Measurements from ENCODE around the gene PLEKHA1.

The PLEKHA1 gene

DNA sequence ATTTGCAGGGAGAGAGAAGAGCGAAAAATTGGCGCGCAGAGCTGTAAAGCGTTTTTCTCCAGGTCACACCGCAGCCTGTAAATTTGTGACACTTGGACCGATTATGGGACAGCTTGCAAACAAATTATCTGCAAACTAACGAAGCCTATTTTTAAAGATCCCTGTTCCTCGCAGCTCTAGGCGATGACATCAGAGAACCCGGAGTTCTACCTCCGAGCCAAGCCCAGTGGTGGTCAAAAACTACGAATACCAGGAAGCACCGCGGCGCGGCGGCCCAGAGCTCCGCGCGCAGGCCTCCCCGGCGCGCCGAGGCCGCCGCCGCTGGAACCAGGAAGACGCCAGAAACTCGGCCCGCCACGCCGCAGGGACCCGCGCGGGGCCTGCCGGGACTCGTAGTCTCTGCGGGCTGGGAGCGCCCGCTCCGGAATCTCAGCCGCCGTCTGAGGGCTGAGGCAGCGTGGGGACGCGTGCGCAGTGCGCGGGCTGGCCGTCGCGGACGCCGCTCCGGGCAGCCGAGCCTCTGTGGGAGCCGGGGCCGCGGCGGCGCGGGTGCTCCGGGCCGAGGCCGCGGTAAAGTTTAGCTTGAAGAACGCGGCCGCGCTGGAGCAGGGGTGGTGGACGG is at the start of gene PLEKHA1:
Gene PLEKHA1, plus strand, starts transcription at position 472 of the 622 bp plus-strand sequence. CDS start 18,493 bp downstream, outside the sequence.
- DNase-seq = peak; percentile 55 to 98 (median 92)

DNA sequence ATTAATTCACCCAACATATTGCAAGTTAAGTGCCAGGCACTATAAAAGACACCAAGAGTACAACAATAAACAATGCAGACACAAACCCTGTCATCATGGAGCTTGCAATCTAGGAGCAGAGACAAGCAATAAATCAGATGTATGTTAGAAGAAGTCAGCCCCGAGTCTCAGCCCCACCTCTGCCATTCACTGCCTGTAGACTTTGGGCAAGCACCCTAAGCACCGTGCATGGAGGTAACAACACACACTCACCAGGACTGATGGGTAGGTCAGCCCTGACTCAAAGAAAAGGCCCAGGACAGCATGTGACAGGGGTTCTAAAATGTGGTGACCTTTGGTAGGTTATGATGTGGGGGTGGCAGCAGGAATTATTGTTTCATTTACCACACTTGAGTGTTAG is 49.3 kb upstream of the PLEKHA1 start:
- DNase-seq = no peak

DNA sequence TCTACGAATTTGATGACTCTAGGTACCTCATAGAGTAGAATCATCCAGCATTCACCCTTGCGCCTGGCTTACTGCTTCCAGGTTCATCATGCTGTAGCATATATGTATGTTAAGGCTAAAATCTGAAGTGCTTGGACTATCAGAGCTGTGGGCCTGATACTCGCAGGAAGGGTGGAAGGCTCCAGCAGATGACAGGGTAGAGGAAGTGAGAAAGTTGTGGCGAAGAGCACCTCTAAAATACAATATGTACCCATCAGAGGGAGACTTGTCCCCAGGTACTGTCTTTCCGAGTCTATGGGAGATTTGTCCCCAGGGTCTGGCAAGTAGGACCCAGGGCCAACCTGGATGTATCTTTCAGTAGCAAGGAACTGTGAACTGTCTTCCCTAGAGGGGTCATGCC is 48.1 kb upstream of the PLEKHA1 start:
- no peak for DNase-seq

DNA sequence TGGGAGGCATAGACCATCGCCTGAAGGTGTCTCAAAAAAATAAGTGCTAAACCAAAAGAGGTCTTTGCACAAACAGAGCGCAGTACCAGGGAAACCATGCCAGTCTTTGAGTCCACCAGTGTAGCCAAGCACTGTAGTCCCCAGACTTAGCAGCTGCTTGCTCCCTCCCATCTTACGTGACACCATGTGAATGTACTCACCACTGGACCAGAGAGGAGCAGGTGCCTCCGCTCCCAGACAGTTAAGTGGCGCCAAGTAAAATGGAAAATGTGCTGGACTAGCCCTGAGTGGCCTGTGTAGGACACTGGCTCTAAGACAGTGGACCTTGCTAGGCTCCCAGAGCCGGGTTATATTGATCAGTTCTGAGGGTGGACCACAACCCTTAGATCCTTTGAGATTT is 47.7 kb upstream of the PLEKHA1 start:
- DNase-seq = no peak

DNA sequence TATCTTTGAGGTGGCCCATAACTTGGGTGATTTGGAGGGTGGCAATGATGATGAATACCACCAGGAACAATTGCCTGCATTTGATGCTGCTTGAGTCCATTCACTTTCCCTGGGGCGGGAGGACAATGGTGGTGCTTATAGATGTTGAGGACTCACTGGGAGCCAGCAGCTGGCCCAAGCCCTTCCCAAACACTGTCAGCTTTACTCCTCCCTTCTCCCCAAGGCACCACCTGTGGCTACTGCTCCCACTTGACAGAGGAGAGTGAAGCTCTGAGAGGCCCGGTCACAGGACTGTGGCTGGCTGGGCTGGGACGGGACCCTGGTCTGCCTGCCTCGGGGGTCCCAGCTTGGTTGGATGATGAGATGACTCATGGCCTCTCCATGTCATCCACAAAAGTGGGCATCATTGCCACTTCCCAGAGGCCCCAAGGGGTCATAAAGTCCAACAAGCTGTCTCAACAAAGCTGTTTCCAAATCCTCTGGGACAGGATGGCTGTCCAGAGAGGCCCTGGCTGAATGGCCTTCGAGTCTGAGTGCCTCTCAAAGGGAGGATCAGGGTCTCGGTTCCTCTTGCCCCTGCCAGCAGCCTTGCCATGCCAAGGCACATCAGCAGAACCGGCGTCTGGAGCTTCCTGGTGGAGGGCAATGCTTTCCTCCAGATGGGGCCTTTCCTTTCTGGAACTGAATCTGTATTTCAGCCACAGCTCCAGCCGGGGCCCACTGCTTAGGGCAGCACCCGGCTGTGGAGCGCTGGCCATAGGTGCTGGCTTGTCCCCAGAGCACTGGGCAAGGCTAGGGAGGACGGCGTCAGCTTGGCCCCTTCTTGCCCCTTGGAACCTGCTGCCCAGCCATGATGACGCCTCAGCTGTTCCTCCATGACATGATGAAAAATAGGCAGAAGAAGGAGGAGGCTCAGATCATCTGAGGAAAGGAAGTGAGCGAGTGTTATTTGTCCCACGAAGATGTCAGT is 47.0 kb upstream of the PLEKHA1 start:
- DNase-seq = no peak

DNA sequence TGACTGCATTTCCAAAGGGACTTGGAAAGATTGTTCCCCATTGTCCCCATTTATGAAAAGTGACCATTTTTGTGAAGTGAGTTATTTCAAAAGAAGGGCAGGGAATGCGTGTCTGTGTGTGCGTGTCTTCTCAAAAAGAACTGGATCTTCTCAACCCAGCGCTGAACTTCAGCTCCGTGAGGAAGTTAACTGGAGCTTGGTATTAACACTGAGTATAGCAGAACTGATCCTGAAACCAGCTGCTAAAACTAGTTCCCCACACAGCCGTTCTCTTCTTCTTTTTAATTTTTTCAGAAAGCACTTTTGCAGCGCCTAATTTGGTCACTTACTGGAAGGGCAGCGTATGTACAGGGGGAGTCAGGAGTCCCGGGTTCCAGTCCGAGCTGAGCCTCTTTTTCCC is 45.8 kb upstream of the PLEKHA1 start:
- peak in 1 of 51 donors; percentile 14 for DNase-seq

DNA sequence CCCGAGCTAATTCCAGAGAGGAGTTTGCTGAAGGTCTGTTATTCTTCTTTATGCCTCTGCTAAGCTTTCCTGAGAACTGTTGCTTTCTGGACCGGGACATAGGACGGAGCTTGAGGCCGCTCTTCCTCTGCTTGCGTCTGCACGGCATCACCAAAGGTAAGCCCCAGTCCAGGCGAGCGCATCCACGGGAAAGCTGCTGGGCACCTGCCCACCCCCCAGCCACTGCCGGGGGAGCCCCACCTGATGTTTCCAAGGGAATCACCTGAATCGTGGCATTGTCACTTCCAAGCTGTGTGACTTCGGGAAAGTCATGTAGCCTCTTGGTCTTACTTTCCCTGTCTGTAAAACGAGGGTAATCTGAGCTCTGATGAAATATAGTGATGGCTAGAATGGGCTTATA is 45.1 kb upstream of the PLEKHA1 start:
- no peak for DNase-seq

DNA sequence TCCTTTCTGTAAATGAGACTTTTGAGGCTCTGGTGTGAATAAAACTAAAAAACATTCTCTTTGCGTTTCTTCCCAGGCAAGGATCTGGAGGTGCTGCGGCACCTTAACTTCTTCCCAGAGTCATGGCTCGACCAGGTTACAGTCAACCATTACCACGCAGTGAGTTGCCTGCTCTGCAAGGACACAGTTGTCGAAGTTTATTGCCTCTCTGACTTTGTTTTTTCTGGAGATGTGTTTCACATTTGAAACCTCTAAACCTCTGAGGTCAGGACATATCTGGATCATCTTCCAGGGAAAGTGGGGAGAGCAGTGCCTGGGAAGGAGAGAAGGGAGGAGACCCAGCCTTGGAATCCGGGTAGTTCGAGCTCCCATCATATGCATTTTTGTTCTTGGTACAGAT is 43.4 kb upstream of the PLEKHA1 start:
- no peak for DNase-seq

DNA sequence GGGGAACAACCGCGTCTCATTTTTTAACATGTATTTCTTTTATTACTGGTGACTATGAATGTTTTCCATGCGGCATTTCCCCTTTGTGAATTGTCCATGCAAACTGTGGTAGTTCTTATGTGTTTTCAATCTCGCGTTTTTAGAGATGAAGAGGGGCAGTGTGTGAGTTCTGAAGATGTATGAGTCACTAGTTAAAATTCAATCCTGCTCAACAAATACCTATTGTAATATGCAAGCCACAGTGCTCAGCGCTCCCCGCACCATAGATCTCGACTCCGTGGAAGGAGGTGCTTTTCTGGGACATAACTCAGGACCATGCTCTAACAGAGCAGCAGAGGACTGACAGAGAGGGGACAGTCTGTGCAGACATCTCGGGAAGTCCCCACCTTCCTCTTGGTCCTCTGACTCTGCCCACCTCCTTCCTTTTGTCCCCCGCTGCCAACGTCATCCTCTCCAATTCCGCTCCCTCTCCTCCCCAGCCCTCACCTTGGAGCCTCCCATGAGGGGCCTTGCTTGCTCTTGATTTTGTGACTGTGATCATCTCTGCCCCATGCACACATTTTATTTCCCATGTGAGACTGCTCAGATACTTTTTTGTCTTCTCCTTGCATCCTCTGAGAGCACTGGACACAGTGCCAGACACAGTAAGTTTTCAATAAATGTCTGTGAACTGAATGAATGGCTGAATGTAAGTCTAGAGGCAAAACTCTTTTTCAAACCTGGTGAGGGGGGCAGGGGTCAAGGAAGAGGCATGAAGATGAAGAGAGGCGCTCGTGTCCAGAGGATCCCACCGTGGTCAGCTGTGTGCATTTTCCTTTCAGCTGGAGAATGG is 42.7 kb upstream of the PLEKHA1 start:
- peak in 26 of 51 donors; percentile 7 to 79 (median 33) for DNase-seq

DNA sequence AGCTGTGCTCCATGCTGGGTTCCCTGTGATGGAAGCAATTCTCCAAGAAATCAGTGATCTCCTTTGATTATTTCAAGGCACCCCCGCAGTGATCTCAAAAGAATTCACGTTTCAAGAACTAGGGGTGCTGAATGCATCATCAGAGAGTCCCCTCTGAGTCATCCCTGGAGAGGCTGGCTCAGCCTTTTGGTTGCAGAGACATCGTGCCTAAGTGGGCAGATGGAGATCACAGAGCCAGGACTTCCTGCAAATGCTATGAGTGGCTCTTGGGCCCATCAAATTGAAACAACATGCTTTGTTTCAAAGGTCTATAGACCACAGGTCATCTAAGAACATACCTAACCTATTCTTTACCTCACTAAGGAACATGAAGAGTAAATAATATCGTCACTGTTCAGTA is 41.5 kb upstream of the PLEKHA1 start:
- DNase-seq = peak in 1 of 51 donors; percentile 6

DNA sequence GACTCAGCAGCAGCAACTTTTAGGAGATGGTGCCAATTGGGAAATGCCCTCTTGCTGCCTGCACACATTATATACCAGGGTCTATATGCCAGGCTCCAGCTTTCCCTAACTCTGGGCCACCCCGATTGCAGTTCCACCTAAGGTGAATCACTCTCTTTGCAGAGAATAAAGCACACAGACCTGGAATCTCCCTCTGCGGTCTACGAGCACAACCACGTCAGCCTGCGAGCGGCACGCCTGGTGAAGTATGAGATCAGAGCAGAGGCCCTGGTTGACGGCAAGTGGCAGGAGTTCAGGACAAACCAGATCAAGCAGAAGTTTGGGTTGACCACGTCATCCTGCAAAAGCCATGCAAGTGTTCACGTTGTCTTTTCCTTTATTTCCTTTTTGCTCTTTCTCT is 38.2 kb upstream of the PLEKHA1 start:
- DNase-seq = no peak

DNA sequence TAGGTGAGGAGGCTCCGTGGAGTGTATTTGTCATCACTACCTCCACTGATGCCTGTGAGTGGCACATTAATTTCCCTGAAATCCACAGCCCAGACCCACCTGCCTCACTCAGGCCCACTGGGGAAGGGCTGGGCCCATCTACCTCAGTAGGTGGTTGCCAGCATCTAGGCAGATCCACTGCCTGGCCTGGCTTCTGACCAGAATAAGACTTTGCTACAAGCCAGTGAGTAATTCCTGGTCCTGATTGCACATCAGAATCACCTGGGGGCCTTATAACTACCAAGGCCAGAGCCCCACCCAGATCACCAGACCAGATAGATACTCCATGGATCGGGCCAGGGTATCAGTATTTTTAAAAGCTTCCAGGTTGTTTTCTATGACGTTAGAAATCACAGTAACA is 37.5 kb upstream of the PLEKHA1 start:
- no peak for DNase-seq

DNA sequence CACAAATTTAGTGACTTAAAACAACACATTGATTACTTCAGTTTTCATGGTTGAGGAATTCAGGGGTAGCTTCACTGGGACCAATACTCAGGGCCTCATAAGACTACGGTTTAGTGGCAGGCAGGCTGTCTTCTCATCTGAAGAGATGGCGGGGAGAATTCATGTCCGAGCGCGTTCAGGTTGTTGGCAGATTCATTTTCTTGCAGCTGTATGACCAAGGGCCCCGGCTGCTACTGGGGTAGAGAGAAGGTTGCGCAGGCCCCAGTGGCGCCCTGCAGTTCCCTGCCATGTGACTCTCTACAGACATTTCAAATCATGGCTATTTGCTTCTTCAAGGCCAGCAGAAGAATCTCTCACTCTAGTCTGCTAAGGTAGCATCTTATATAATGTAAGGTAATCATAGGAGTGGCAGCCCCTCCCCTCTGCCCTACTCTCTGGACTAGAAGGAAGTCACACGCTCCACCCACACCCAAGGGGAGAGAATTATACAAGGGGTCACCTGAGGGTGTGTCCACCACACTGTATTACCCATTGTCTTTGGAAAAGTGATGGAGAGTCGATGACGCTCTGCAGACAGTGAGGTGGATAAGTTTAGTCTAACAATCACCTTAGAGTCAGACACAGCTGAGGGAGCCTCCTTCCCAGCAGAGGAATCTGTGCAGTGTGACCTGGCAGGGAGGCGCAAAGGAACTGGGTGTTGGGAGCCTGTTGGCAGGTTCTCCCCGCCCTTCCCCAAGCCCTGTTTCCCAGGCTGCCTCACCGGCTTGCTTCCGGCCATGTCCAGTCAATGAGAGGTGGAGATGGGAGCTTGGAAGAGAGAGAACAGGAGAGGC is 35.7 kb upstream of the PLEKHA1 start:
- DNase-seq = no peak

DNA sequence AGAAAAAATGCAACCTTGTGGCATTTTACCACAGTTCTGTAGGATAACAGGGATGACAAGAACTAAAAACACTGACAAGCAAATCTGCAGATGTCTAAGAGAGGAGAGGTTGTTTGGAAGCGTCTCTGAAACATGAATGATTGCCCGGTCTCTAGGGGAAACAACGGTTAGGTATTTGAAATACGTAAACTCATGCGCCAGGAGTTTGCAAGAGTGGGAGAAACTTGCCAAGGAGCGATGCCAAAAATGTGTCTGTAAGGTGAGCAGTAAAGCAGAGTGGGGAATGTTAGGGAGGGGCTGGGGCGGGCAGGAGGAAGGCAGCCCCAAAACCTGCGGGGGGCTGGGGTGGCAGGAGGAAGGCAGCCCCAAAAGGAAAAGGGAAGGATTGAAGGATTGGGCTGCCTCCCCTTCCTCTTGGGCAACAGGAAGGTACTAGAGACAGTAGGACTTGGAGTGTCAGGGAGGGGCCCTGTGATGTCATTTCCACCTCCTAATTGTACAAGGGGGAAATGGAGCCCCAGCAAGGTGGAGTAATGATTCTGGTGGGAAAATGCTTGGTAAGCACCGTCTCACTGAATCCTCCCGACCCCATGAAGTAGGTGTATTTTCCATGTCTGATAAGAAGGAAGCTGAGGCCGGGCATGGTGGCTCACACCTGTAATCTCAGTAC is 33.2 kb upstream of the PLEKHA1 start:
- no peak for DNase-seq

DNA sequence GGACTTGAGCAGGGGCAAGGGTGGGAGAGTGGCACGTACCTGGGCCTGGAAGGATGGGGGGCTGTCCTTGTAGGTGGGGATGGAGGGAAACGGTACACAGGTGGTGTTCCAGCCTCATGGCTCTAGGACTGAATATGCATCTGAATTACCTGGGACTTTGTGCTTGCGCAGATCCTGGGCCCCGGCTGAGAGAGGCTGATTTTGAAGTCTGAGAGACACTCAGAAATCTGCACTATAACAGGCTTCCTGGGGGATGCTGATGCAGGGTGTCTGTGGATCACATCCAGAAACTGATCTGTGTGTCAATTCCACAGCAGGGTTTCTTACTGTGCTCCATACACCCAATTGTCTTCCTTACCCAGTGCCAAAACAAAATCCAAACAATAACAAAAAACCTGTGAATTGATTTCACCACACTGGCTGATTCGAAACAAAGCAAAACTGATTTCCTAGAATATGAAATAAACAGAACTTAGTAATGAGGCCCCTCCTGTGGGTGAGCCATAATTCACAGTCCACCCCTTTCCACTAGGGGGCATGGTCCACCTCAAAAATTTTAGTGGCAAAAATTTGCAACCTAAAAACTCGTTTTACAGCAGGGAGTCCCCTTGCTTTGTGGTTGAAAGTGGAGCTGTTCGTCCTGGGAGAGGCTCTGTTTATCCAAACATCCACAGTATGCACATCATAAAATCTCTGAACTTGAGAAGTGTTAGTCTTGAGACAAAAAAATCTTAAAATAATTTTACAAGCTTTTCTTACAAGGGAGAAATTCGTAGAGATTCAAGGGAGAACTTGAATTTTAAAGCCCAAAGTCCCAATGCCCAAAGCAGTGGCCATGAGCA is 32.0 kb upstream of the PLEKHA1 start:
- DNase-seq = peak in 28 of 51 donors; percentile 4 to 82 (median 26)

DNA sequence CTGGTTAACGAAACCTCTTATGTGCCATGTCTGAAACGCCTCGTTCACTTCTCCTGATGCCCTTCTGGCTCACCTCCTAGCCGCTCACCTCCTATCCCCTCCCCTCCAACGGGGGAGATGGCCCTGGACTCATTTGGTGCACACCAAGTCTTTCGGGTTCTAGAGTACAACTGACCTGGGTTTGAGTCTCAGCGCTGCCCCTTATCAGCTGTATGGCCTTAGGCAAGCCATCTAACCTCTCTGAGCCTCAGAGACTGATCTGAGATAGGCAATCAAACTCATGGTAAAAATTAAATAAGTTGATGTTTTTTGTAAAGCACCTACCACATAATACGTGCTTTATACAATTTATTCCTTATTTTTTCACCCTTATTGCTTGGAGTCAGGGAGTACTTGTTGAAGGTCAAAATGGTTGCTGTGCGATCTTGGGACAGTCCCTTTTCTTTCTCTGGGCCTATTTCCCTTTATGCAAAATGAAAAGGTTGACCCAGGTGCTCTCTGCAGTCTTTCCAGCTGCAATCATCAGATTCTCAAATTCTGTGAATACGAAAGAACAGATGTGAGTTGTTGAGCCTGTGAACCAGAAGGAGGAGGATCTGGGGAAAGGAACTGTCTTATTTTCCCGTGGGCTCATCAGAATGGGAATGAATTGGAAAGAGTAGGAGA is 31.2 kb upstream of the PLEKHA1 start:
- DNase-seq = no peak

DNA sequence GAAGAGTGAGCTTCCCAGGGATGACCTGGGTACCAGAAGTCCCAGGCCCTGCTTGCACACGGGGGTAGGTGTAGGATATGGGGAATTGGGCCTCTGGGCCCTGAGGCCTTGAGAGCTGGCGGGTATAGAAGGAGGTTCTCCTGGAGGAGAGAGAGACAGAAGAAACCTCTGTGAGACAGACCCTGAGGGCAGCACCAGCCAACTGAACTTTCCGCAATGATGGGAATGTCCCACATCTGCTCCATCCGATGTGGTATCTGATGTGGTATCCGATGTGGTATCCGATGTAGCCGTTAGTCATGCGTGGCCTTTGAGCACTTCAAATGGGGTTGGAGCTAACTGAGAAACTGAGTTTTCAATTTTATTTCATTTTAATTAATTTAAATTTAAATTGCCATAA is 30.6 kb upstream of the PLEKHA1 start:
- DNase-seq = no peak

DNA sequence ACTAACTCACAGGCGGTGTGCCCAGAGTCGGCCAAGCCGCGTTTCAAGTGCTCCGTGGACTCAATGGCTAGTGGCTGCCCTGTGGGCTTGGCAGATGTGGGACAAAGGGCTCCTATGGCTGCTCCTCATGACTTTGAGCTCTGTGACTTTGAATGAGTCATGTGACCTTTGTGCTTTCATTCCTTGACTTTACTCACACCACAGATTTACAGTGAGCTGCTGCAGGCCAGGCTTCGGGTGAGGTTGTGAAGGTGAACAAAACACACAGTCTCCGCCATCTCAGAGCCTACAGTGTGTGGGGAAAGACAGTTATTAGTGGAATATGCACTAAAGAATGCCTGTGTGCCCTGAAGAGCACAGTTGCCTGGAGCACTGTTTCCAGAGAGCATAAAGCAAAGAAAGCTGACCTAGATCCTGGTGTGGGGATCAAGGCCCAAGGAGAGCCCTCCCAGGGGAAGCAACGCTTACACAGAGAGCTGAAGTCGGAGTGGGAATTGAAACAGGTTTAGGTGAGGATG is 29.7 kb upstream of the PLEKHA1 start:
- peak in 19 of 51 donors; percentile 6 to 54 (median 26) for DNase-seq
